ENCODE measurements around the gene GIGYF2. TPM values are rescaled to one million over a fixed set of nuclear protein-coding genes. Genes with fewer than 3 reads are reported as not detected.

Gene GIGYF2
- total RNA-seq, 1 experiment from 2014 or later, result 55.3 TPM

GRCh38 chr2:232687382-232688160, 9.6 kb upstream of the GIGYF2 start:
- peak overlapping the region in 1 of 3 experiments; percentile 80; a peak in 1 of 7 replicates for H3K27ac Mint-ChIP-seq
- Histone ChIP-seq H3K18ac (ENCODE audit: insufficient read length, low read depth, low read length) (no peak overlapping the region), H3K79me2 (ENCODE audit: insufficient read depth, low read length) (no peaks in the 10 kb centered on the region), H3K4me2 (ENCODE audit: insufficient read depth, insufficient read length, low read length) (no peak overlapping the region), H3K27me3 (ENCODE audit: insufficient read depth, low read length) (no peaks in the 10 kb centered on the region), H3T11ph (ENCODE audit: low read length) (no peak overlapping the region), H3K14ac (ENCODE audit: insufficient read depth, low read length) (no peak overlapping the region), H2AFZ (ENCODE audit: low read length) (no peak overlapping the region), H2BK12ac (ENCODE audit: insufficient read length, low read depth, low read length) (no peak overlapping the region), H4K5ac (ENCODE audit: insufficient read length, low read depth, low read length) (no peak overlapping the region), H3K9me3 (ENCODE audit: control insufficient read depth, low read depth, low read length) (no peaks in the 10 kb centered on the region), H2BK120ac (ENCODE audit: low read depth, low read length, poor library complexity, severe bottlenecking) (no peak overlapping the region), H4K91ac (ENCODE audit: insufficient read length, low read depth, low read length) (no peak overlapping the region), H3K4me1 (ENCODE audit: insufficient read depth, low read length) (no peaks in the 10 kb centered on the region), H3K23me2 (ENCODE audit: insufficient read length, low read depth, low read length, poor library complexity, severe bottlenecking) (no peaks in the 10 kb centered on the region), H2BK5ac (ENCODE audit: insufficient read length, low read length) (no peak overlapping the region), H3K27ac (ENCODE audit: insufficient read length, low read depth, low read length) (no peak overlapping the region), H3K9ac (ENCODE audit: extremely low read depth, insufficient read length, low read length) (no peak overlapping the region), H4K8ac (replicated peaks; ENCODE audit: insufficient read length, low read depth, low read length) (no peak overlapping the region), H2AK5ac (ENCODE audit: insufficient read length, low read length) (no peak overlapping the region), H3K4ac (ENCODE audit: low read depth, low read length) (no peak overlapping the region), H2BK20ac (ENCODE audit: low read depth, low read length, poor library complexity, severe bottlenecking) (no peak overlapping the region), H4K20me1 (ENCODE audit: control insufficient read depth, insufficient read depth, insufficient read length) (no peaks in the 10 kb centered on the region), H3K79me1 (ENCODE audit: insufficient read depth, low read depth, low read length, poor library complexity, severe bottlenecking) (no peaks in the 10 kb centered on the region), H3K23ac (ENCODE audit: insufficient read length, low read depth, low read length) (no peak overlapping the region), H2BK15ac (ENCODE audit: low read depth, low read length) (no peak overlapping the region), H3K56ac (ENCODE audit: insufficient read length, low read depth, low read length) (no peak overlapping the region)
- no peaks in the 10 kb centered on the region for H3K9me3 Mint-ChIP-seq
- TF ChIP-seq, protein P1, sequence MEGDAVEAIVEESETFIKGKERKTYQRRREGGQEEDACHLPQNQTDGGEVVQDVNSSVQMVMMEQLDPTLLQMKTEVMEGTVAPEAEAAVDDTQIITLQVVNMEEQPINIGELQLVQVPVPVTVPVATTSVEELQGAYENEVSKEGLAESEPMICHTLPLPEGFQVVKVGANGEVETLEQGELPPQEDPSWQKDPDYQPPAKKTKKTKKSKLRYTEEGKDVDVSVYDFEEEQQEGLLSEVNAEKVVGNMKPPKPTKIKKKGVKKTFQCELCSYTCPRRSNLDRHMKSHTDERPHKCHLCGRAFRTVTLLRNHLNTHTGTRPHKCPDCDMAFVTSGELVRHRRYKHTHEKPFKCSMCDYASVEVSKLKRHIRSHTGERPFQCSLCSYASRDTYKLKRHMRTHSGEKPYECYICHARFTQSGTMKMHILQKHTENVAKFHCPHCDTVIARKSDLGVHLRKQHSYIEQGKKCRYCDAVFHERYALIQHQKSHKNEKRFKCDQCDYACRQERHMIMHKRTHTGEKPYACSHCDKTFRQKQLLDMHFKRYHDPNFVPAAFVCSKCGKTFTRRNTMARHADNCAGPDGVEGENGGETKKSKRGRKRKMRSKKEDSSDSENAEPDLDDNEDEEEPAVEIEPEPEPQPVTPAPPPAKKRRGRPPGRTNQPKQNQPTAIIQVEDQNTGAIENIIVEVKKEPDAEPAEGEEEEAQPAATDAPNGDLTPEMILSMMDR (conservative IDR thresholded peaks at IDR 0.05), result no peak
- no peaks in the 10 kb centered on the region for H3K36me3 Mint-ChIP-seq (ENCODE audit: insufficient read depth in 1 of 3, low read depth in 3 of 3)
- no peak for DNase-seq
- no peak overlapping the region; a peak in 1 of 5 replicates for H3K4me3 Mint-ChIP-seq
- no CpG with 5 or more reads among the region's 11 CpGs for WGBS (ENCODE audit: extremely low coverage, insufficient read length, low lambda C conversion rate)
- H3K27me3 Mint-ChIP-seq (ENCODE audit: low read depth), result no peaks in the 10 kb centered on the region; the same call in none of the 2 replicates
- H3K4me1 Mint-ChIP-seq, result no peaks in the 10 kb centered on the region

All from H9 (cell line).